ENCODE results near the gene EFHB.
A peak's percentile ranks its signal among the peaks of the same experiment; 100 is the strongest.
"Not testable (repeated sequence)": the region's sequence is repeated elsewhere in the genome, so short reads cannot be mapped to it uniquely, and the experiment has no call there.

Gene EFHB

DNA sequence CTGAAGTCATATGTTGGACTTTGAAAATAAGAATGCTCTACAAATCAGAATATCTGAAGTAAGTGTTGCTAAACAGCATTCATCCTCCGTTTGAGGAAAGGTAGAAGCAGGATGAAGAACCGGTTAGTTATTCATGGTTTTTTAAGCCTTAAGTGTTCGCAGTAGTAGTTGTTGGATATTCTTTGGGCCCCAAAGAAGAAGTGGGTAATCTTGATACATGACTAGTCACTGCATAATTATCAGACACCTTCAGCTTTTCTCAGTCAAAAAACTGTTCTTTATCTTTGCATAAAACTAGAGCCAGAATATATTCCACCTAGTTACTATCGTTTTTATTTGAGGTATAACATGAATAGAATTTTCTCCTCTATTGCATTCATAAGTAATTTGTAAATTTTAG lies 26.7 kb upstream of the EFHB start:
- H3K4me3 ChIP-seq (ENCODE audit: low read depth, low read length): no peak overlapping the region
- in situ Hi-C loops (cut with HindIII; ENCODE audit: low sequenced_read_pairs): no loop called here
- no peak for DNase-seq (ENCODE audit: low read depth)
- TF ChIP-seq CTCF (IDR thresholded peaks at IDR 0.05; ENCODE audit: low read depth, low read length, missing control alignments): no peak

DNA sequence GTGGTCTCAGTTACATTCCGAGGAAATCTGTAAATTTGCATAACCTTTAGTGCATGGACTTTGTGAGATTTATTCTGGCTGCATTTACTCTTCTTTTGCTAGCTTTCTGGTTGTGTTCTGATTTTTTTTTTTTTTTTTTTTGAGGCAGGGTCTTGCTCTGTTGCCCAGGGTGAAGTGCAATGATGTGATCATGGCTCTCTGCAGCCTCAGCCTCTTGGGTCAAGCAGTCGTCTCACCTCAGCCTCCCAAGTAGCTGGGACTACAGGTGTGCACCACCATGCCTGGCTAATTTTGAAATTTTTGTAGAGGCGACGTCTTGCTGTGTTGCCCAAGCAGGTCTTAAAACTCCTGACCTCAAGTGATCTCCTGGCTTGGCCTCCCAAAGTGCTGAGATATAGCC lies 25.5 kb upstream of the EFHB start:
- H3K4me3 ChIP-seq (ENCODE audit: low read depth, low read length): no peak overlapping the region
- in situ Hi-C loops (cut with HindIII; ENCODE audit: low sequenced_read_pairs): no loop called here
- TF ChIP-seq CTCF (IDR thresholded peaks at IDR 0.05; ENCODE audit: low read depth, low read length, missing control alignments): no peak
- DNase-seq (ENCODE audit: low read depth): no peak

- in situ Hi-C loops (cut with HindIII; ENCODE audit: low sequenced_read_pairs); H3K4me3 ChIP-seq (ENCODE audit: low read depth, low read length); DNase-seq (ENCODE audit: low read depth): not testable (repeated sequence)
Measured at GRCh38 chr3:19957354-19957753, 23.3 kb upstream of the EFHB start.

DNA sequence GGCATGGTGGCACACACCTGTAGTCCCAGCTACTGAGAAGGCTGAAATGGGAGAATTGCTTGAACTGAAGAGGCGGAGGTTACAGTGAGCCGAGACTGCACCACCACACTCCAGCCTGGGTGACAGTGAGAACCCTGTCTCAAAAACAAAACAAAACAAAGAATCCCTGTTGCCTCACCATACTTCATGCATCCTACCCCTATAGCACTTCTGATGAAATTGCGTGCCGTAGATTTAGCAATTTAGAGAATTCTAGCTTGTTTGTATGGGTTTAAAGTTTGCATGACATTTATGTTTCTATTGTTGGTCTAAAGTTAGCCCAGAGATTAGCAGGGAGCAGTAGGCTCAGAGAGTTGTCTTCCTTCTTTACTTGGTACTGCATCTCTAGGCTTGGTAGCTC lies 20.7 kb upstream of the EFHB start:
- in situ Hi-C loops (cut with HindIII; ENCODE audit: low sequenced_read_pairs): no loop called here
- TF ChIP-seq CTCF (IDR thresholded peaks at IDR 0.05; ENCODE audit: low read depth, low read length, missing control alignments): no peak
- no peak for DNase-seq (ENCODE audit: low read depth)
- no peak overlapping the region for H3K4me3 ChIP-seq (ENCODE audit: low read depth, low read length)

DNA sequence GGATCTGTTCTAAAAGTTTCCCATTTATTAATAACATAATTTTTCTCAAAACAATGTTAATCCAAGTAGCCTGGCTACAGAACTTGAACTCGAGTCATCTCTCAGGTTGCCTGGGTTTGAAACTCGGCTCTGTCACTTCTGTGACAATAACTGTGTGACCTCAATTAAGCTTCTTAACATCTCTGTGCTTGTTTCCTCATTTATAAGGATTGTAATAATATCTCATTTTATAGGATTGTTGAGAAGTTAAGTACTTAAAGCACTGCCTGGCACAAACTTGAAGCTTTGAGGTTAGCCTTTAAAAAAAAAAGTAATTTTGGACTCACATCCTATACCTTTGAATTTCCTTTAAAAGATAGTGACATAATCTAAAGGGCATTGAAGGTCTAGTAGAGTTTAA lies 16.3 kb upstream of the EFHB start:
- in situ Hi-C loops (cut with HindIII; ENCODE audit: low sequenced_read_pairs): no loop called here
- no peak for TF ChIP-seq CTCF (IDR thresholded peaks at IDR 0.05; ENCODE audit: low read depth, low read length, missing control alignments)
- H3K4me3 ChIP-seq (ENCODE audit: low read depth, low read length): no peak overlapping the region
- DNase-seq (ENCODE audit: low read depth): no peak

DNA sequence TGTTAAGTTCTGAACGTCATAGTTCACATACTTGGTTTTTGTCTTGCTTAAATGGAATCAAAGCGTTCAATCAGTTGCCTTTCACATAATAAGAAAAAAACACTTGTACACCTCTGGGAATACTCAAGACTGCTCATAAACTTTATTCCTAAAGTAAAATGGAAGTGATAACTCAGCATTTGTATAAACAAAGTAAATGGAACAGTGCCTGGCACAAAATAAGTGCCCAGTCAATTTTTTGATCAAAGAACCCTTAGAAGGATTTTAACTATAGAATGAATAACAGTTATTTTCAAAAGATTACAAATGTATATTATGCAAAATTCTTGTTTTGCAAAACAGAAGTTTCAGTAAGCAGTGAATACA lies 14.2 kb upstream of the EFHB start:
- no peak for TF ChIP-seq CTCF (IDR thresholded peaks at IDR 0.05; ENCODE audit: low read depth, low read length, missing control alignments)
- in situ Hi-C loops (cut with HindIII; ENCODE audit: low sequenced_read_pairs): no loop called here

GRCh38 chr3:19947549-19948225 lies 13.7 kb upstream of the EFHB start:
- no peak for DNase-seq (ENCODE audit: low read depth)
- in situ Hi-C loops (cut with HindIII; ENCODE audit: low sequenced_read_pairs): no loop called here
- TF ChIP-seq CTCF (IDR thresholded peaks at IDR 0.05; ENCODE audit: low read depth, low read length, missing control alignments): no peak
- peak overlapping the region; percentile 91 for H3K4me3 ChIP-seq (ENCODE audit: low read depth, low read length)

More for the DNA sequence above, 14.2 kb upstream of the EFHB start:
- H3K4me3 ChIP-seq (ENCODE audit: low read depth, low read length): peak overlapping the region; percentile 91
- no peak for DNase-seq (ENCODE audit: low read depth)

Data from astrocyte of the cerebellum (primary cell).